Measurements from ENCODE around the gene PDE4B. TPM values are rescaled to one million over a fixed set of nuclear protein-coding genes. Genes with fewer than 3 reads are reported as not detected.

Gene PDE4B
- total and polyA plus RNA-seq, 10 of the 15 experiments (the other 5 are each of a cell fraction or from before 2014, with no cell fraction given): 3.0 to 13.2 (median 5.7) TPM

GRCh38 chr1:65897485-65897884 is 104.8 kb downstream of the PDE4B start:
- DNase-seq (ENCODE audit: low read depth, low spot score): no peak
- H3K9me3 ChIP-seq (replicated peaks; ENCODE audit: control insufficient read depth, insufficient read depth, low read length): no peaks in the 10 kb centered on the region
- WGBS (ENCODE audit: insufficient coverage, insufficient replicate concordance, low lambda C conversion rate, missing lambda C conversion rate): 0% methylated on average over 1 of the region's 1 CpG
- H3K27ac ChIP-seq (ENCODE audit: control insufficient read depth, insufficient read depth): no peak overlapping the region
- H3K4me3 ChIP-seq: no peak overlapping the region
- CTCF ChIA-PET: no interaction called here
- SMC1A ChIA-PET (ENCODE audit: uncharacterized antibody, unreplicated experiment): no interaction called here
- no peak for FAIRE-seq
- RAD21 ChIA-PET (ENCODE audit: unreplicated experiment): no interaction called here
- H3K36me3 ChIP-seq (ENCODE audit: control insufficient read depth in 2 of 2, insufficient read depth in 2 of 2, low read length in 1 of 2): no peaks in the 10 kb centered on the region
- no peak overlapping the region for H2AFZ ChIP-seq (ENCODE audit: control insufficient read depth, low read depth, low read length)
- H3K9ac ChIP-seq (ENCODE audit: control insufficient read depth, insufficient read depth, low read length): no peak overlapping the region
- H3K4me2 ChIP-seq (ENCODE audit: control insufficient read depth, insufficient read depth): no peak overlapping the region
- H4K20me1 ChIP-seq (ENCODE audit: control insufficient read depth, insufficient read depth): no peaks in the 10 kb centered on the region
- TF ChIP-seq STAT1 (conservative IDR thresholded peaks at IDR 0.05): no peak
- TF ChIP-seq ZNF622 (IDR thresholded peaks at IDR 0.05): no peak
- no peak for TF ChIP-seq ZBTB11 (CRISPR knock-in tag; IDR thresholded peaks at IDR 0.05)
- no peak for TF ChIP-seq BMI1 (IDR thresholded peaks at IDR 0.05; ENCODE audit: borderline replicate concordance)
- no peak for TF ChIP-seq USF2 (IDR thresholded peaks at IDR 0.05; ENCODE audit: borderline replicate concordance, low read depth, low read length)
- TF ChIP-seq ZBED1 (IDR thresholded peaks at IDR 0.05; ENCODE audit: borderline replicate concordance): no peak
- no peak for TF ChIP-seq ATF2 (IDR thresholded peaks at IDR 0.05; ENCODE audit: low read length)
- TF ChIP-seq MYC (IDR thresholded peaks at IDR 0.05; ENCODE audit: insufficient read depth, insufficient read length, insufficient replicate concordance, low read length, severe bottlenecking): no peak
- TF ChIP-seq CREB1 (IDR thresholded peaks at IDR 0.05; ENCODE audit: low read depth): no peak
- TF ChIP-seq PAX5 (IDR thresholded peaks at IDR 0.05; ENCODE audit: borderline replicate concordance, low read depth, low read length): no peak
- TF ChIP-seq ASH2L (IDR thresholded peaks at IDR 0.05; ENCODE audit: borderline replicate concordance, low read depth): no peak
- TF ChIP-seq EP300 (IDR thresholded peaks at IDR 0.05; ENCODE audit: borderline replicate concordance in 1 of 2, control insufficient read depth in 1 of 2, low read depth in 2 of 2, low read length in 2 of 2): no peak
- no peak for TF ChIP-seq NR2C2 (IDR thresholded peaks at IDR 0.05; ENCODE audit: borderline replicate concordance, control insufficient read depth, insufficient read length, low read depth)
- no peak for TF ChIP-seq MAX (IDR thresholded peaks at IDR 0.05; ENCODE audit: low read depth, low read length)
- TF ChIP-seq BRCA1 (IDR thresholded peaks at IDR 0.05; ENCODE audit: low read depth, low read length): no peak
- TF ChIP-seq HDGF (IDR thresholded peaks at IDR 0.05): no peak
- no peak for TF ChIP-seq SUPT20H (IDR thresholded peaks at IDR 0.05; ENCODE audit: borderline replicate concordance, control insufficient read depth, low read depth, low read length)
- TF ChIP-seq FOXM1 (IDR thresholded peaks at IDR 0.05; ENCODE audit: low read depth, low read length): no peak
- no peak for TF ChIP-seq ZSCAN29 (IDR thresholded peaks at IDR 0.05)
- no peak for TF ChIP-seq GATAD2B (conservative IDR thresholded peaks at IDR 0.05; ENCODE audit: low read depth)
- H3K79me2 ChIP-seq (ENCODE audit: control insufficient read depth, insufficient read depth, low read length): no peaks in the 10 kb centered on the region
- no peaks in the 10 kb centered on the region for H3K4me1 ChIP-seq (ENCODE audit: control insufficient read depth, insufficient read depth, low read length)
- no peaks in the 10 kb centered on the region for H3K27me3 ChIP-seq (replicated peaks in 1 of 2; ENCODE audit: control insufficient read depth in 2 of 2, insufficient read depth in 2 of 2, low read length in 1 of 2)
- intact Hi-C loops (cut with micrococcal nuclease; ENCODE audit: unreplicated experiment) (no loop called here), in situ Hi-C loops (cut with MboI) (no loop called here)
- POLR2A ChIA-PET: no interaction called here
- BruUV-seq (replicated peaks): no TSS peak
- no peak for ATAC-seq

All from GM12878 (cell line).